GM19035 (cell line): ENCODE data around the gene SLC5A11.

Source experiments
- ATAC-seq: cut with Tn5 transposase; IDR thresholded peaks from one replicate; pipeline ENCODE4 v1.9.1; 2021; ENCODE audit not compliant: unreplicated experiment

SLC5A11 gene

DNA sequence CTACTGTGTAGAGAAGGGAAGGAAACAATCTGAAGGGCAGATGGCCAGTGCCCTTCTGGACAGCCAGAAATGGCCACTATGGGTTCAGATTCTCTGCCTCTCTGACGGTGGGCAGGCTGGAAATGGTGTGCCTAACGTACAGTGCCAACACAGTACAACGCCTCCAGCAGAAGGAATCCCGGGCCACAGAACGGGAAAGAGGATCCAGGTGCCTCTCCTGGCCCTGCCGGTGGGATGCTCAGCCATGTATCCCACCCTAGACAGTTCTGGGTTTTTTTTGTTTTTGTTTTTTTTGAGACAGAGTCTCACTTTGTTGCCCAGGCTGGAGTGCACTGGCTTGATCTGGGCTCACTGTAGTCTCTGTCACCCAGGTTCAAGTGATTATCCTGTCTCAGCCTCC lies 71.5 kb downstream of the SLC5A11 start:
- no peak for ATAC-seq

- no peak for ATAC-seq
Measured at GRCh38 chr16:24917891-24918290, 72.1 kb downstream of the SLC5A11 start.

DNA sequence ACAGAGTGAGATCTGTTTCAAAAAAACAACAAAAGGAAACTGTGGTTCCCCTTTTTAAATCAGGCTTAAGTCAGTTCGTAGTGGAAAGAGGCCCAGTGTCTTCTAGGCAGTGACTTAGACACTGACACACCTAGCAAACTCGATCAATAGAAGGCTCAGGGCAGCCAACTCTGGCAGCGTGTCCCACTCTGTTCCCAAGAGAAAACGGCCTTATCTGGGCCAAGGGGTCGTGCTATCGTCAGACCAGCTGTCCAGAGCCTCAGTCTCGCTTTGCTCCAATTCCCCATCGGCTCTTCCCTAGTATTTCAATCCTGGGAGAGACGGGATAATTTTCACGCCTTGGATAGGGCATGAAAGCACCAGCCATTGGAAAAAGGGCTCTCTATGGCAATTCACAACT lies 72.9 kb downstream of the SLC5A11 start:
- no peak for ATAC-seq

GRCh38 chr16:24919536-24919935 lies 73.8 kb downstream of the SLC5A11 start:
- ATAC-seq, result no peak

DNA sequence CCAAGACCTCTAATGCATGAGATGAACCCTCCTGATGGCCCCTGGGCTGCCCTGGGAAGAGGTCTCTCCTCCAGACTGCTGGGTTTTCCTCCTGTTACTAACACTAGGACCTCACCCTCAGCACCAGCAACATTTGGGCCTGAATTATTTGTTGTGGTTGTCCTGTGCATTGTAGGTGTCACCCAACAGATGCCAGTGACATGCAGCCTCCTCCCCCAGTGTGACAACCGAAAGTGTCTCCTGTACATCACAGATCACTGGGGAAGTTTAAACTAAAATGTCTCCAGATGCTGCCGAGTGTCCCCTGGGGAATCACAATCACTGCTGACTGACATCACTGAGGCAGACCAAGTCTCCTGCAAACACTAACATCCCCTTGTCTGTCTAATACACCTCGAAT lies 74.8 kb downstream of the SLC5A11 start:
- no peak for ATAC-seq

DNA sequence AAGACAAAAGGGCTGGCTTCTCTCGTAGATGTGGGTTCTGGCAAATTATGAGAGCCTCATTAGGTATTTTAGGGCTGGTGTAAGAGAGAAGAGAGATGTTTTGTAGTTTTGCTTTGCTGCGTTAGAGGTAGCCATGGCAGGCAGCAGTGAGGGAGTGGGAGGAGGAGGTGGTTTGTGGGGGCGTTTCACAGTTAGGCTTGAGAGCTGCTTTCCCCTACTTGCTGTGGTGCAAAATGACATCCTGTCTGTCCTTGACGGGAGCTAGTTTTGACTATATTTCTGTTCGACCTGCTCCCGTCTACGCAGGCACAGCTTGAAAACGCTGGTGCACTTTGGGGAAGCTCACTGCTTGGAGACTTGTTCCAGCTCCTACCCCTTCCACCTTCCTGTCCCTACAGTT lies 75.5 kb downstream of the SLC5A11 start:
- no peak for ATAC-seq

DNA sequence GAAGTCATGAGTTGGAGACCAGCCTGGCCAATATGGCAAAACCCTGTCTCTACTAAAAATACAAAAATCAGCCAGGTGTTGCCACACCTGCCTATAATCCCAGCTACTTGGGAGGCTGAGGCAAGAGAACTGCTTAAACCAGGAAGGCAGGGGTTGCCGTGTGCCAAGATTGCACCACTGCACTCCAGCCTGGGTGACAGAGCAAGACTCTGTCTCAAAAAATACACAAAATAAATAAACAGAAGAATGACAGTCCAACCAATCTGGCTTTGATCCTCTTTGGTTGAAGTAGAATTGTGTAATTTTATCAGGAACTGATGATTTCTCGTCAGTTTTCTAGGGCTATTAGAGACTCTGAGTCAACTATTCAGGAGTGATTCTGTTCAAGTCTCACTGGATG lies 79.4 kb downstream of the SLC5A11 start:
- ATAC-seq, result no peak

GRCh38 chr16:24929409-24929808 lies 83.6 kb downstream of the SLC5A11 start:
- ATAC-seq, result no peak

- ATAC-seq, result no peak
Measured at GRCh38 chr16:24930440-24930839, 84.7 kb downstream of the SLC5A11 start.

DNA sequence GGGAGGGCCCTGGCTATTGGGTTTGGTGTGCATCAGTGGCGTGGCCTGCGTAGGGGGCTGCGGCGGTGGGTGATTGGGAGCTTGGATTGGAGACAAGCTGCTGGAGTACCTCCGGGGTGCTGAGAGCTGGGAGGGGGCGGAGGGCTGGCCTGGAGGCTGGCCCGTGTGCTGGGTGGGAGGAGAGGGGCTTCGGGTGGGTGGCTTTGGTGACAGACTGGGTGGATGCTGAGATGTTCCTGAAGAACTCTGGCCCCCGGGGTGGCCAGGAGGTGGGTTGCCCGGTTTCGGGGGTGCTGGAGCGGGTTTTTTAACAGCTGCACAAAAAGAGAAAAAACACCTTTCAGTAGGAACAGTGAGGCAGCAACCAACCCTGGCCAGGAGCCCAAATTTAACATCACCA lies 85.3 kb downstream of the SLC5A11 start:
- ATAC-seq, result no peak

DNA sequence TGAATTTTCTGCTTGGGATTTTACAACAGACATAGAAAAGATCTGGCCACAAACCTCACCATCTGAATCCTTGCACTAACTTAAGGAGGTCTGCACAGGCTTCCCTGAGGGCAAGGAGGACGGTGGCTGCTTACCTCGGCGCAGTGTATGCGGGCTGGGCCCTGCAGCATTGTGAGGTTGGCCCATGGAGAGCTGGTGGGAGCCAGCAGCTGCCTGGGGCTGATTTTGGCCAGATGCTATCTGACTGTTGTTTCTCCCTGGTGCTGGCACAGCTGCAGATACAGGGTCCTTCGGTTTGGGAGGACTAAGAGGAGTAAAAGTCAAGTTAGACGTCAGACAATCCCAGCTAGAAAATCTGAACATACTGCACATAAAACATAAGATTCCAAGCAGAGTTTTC lies 89.6 kb downstream of the SLC5A11 start:
- ATAC-seq, result no peak

DNA sequence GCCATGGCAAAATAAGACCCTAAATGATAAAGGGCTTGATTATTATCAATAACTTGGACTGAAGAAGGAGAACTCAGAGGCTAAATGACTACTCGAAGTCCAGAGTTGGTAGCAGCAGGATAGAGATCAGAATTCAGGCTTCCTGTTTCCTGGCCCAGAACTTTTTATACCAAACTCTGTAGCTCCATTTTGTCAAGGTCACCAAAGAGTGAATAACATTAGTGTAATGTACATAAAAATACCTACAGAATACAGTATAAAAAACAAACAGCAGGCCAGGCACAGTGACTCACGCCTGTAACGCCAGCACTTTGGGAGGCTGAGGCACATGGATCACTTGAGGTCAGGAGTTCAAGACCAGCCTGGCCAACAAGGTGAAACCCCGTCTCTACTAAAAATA lies 90.4 kb downstream of the SLC5A11 start:
- ATAC-seq, result no peak

DNA sequence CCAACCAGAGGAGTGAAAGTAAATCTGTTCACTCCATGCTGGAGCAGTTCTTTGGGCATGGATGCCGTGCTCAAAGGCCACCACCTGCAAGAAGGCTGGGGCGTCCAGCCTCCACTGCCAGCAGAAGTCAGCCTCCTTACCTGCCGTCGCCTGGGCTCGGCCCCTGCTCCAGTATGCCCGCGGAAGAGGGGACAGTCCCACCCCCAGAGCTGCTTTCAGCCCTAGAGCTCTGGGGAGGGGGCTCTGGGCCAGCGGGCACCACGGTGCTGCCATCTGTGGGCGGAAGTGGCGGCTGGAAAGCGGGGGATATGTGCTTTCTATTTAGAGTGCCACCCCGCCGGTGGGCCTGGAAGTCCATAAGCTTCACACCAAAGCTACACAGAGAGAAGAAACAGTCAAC lies 93.5 kb downstream of the SLC5A11 start:
- no peak for ATAC-seq

- no peak for ATAC-seq
Measured at GRCh38 chr16:24939738-24940137, 94.0 kb downstream of the SLC5A11 start.

GRCh38 chr16:24943471-24943870 lies 97.7 kb downstream of the SLC5A11 start:
- ATAC-seq, result no peak

DNA sequence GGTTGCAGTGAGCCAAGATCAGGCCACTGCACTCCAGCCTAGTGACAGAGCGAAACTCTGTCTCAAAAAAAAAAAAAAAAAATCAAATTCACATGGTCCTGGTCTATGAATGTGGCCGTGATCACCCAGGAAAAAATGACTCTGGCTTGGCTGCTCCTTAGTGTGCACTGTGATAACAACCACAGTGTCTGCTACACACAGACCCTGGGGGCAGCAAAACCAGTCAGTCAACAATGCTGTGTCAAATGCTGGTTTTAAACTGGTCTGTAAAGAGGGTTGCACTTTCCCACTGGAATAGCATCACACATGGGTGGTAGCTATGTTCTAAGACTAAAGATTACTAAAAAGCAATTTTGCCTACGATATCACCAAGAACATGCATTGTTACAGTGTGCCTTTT lies 98.4 kb downstream of the SLC5A11 start:
- no peak for ATAC-seq

GRCh38 chr16:24946155-24946554 lies 100.4 kb downstream of the SLC5A11 start:
- no peak for ATAC-seq

GRCh38 chr16:24950275-24950674 lies 104.5 kb downstream of the SLC5A11 start:
- ATAC-seq, result no peak

- ATAC-seq, result no peak
Measured at GRCh38 chr16:24953306-24953705, 107.5 kb downstream of the SLC5A11 start.

DNA sequence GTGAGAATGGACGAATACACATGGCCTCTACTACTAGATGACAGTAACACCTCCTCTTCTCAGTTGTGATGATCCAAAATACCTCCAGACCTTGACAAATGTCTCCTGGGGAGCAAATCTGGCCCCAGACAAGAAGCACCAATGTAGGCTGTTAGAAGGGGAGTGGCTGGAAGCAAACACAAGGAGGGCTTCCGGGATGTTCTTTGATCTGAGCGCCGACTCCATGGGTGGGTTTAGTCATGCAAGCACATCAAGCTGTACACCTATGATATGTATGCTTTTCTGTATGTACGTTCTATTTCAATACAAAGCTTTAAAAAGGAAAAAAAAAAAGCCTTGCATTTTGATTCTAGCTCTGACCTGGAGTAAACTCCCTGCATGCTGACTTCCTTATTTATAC lies 108.0 kb downstream of the SLC5A11 start:
- no peak for ATAC-seq

- no peak for ATAC-seq
Measured at GRCh38 chr16:24954137-24954536, 108.4 kb downstream of the SLC5A11 start.

DNA sequence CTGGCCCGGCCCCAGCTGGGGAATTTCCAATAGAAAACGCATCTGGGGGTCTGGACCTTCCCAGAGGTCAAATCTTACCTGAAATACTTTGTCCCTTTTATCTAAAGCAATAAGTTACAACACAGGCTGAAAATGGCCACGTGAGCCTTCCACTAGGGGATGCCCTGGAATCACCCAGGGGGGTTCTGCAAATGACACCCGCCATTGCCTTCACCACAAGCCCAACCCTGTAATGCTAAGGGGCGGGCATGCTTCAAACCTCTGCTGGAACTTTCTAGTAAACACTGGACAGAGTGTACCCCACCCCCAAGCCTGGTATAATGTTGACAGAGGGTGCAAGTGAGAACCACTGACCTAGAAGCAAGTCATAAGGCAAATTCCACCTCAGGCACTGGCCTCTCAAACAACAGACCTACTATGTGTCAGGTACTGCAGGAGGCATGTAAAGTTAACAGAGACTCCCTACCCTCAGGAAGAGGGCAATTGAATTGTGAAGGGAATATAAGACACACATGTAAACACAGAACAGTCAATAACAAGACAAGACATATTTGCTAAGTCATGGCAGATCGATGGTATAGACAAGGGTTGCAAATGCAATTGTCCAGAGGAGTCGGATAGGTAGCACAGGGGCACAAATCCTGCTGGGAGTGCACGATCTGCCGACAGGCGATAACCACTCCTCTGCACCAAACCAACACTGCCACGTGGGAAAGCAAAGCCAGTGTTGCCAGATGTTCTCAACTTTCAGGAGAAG lies 110.4 kb downstream of the SLC5A11 start:
- ATAC-seq, result no peak

DNA sequence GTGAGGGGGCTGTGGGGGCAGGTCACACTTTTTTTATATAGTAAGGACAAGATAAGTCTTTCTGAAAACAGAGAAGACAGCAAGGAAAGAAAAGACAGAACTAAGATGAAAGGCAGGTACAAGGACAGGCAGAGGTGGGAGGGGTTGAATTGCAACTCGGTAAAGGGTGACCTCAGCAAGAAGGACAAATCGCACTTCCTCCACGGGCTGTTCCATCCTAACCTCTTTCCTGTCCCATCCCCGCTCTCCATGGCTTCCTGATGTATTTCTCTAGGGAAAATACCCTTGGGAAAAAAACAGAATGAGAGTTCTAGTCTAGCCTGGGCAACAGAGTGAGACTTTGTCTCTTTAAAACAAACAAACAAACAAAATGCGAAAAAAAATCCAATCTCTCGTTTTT lies 112.1 kb downstream of the SLC5A11 start:
- ATAC-seq, result no peak
